K562 (cell line): Measurements from ENCODE around the gene HP1BP3. TPM values are rescaled to one million over a fixed set of nuclear protein-coding genes. Genes with fewer than 3 reads are reported as not detected.
A peak's percentile ranks its signal among the peaks of the same experiment; 100 is the strongest.

ENCODE experiments used
- DPF2 ChIP-seq: fragments of 450-650 bp; IDR thresholded peaks from 2 replicates; pipeline ENCODE4 v1.6.1; 2016
- HDAC1 ChIP-seq, 2 experiments: fragments of 450-650 bp; IDR thresholded peaks; 2 replicates each; pipeline ENCODE4 v1.6.1; 2016 to 2017; ENCODE audit warnings: inconsistent platforms in 1 of 2, mild to moderate bottlenecking in 1 of 2, moderate library complexity in 1 of 2
- MXI1 ChIP-seq: IDR thresholded peaks from 2 replicates; pipeline ENCODE4 v1.6.1; 2011; ENCODE audit warnings: low read depth, mild to moderate bottlenecking, improper control_type of control experiment, low read length
- MYC ChIP-seq, 2 experiments: fragments of 250-450 bp in 1 of 2; sonication (Bioruptor Pico) in 1 of 2; IDR thresholded peaks; 2 replicates each; pipeline versions ENCODE4 v1.5.1 to v1.6.1; 2012 to 2021; ENCODE audit warnings: low read depth in 2 of 2, borderline replicate concordance in 1 of 2, improper control_type of control experiment in 1 of 2, low read length in 1 of 2, mild to moderate bottlenecking in 1 of 2, moderate library complexity in 1 of 2
- SETDB1 ChIP-seq: IDR thresholded peaks from one replicate; pipeline ENCODE4 v1.6.1; 2012; ENCODE audit warnings: low read length, control low read depth, inconsistent platforms
- polyA plus RNA-seq, 8 experiments: library from polyadenylated mRNA; depleted of rRNA in 4 of 8; stranded (reverse) in 5 of 8; unstranded in 3 of 8; fragments of >200 nt; fragmentation: Nextera tagmentation in 2 of 8; fragmentation: Illumina TruSeq in 1 of 8; extraction: Ambion mirVana in 2 of 8; extraction: Trizol in 1 of 8; gene quantifications; 2 replicates each; pipeline versions ENCODE4 v1.2.1 to v1.2.3, GENCODE V29; 2011 to 2014; ENCODE audit warnings: inconsistent platforms in 1 of 8, missing spikeins in 1 of 8
- total RNA-seq, 7 experiments: library from RNA; depleted of rRNA in 6 of 7; stranded (reverse); fragments of >200 nt in 6 of 7; fragmentation: Illumina TruSeq in 2 of 7; extraction: Trizol in 2 of 7; gene quantifications; 2 replicates each; pipeline versions ENCODE4 v1.2.1 to v1.2.3, GENCODE V29; 2011 to 2021; ENCODE audit warnings: low replicate concordance in 1 of 7
- TF ChIP-seq, protein P1 (sequence below): sonication (generic); IDR thresholded peaks from 2 replicates; pipeline ENCODE4 v1.6.1; 2016
- TF ChIP-seq, protein P2 (sequence below), 2 experiments: fragments of 450-650 bp in 1 of 2; IDR thresholded peaks; 2 replicates each; pipeline ENCODE4 v1.6.1; 2011 to 2017; ENCODE audit warnings: low read depth in 2 of 2, antibody characterized with exemption in 1 of 2, borderline replicate concordance in 1 of 2, low read length in 1 of 2, mild to moderate bottlenecking in 1 of 2, mixed read lengths in 1 of 2; ENCODE audit not compliant: control insufficient read depth in 1 of 2
- TF ChIP-seq, protein P3 (sequence below): fragments of 450-650 bp; IDR thresholded peaks from 2 replicates; pipeline ENCODE4 v1.6.1; 2017; ENCODE audit warnings: antibody characterized with exemption, mild to moderate bottlenecking
- TF ChIP-seq, protein P4 (sequence below), 3 experiments: fragments of 200-800 bp in 1 of 3; fragments of 250-450 bp in 1 of 3; fragments of 450-650 bp in 1 of 3; sonication (Bioruptor Pico) in 1 of 3; sonication (Bioruptor generic) in 1 of 3; formaldehyde crosslinking in 1 of 3; IDR thresholded peaks; 2 replicates each; pipeline versions ENCODE4 v1.6.1 to v1.8.0; 2016 to 2022; ENCODE audit warnings: mild to moderate bottlenecking in 2 of 3, missing genetic modification characterization in 2 of 3, missing compliant biosample characterization in 1 of 3, moderate library complexity in 1 of 3
- TF ChIP-seq, protein P5 (sequence below): fragments of 200-800 bp; sonication (Bioruptor generic); IDR thresholded peaks from 2 replicates; pipeline ENCODE4 v1.6.1; 2017; ENCODE audit warnings: missing genetic modification characterization, missing compliant biosample characterization

The HP1BP3 gene
- total and polyA plus RNA-seq, 9 of the 15 experiments (the other 6 are each of a cell fraction or from before 2014, with no cell fraction given) = 57.3 to 513 (median 240) TPM

DNA sequence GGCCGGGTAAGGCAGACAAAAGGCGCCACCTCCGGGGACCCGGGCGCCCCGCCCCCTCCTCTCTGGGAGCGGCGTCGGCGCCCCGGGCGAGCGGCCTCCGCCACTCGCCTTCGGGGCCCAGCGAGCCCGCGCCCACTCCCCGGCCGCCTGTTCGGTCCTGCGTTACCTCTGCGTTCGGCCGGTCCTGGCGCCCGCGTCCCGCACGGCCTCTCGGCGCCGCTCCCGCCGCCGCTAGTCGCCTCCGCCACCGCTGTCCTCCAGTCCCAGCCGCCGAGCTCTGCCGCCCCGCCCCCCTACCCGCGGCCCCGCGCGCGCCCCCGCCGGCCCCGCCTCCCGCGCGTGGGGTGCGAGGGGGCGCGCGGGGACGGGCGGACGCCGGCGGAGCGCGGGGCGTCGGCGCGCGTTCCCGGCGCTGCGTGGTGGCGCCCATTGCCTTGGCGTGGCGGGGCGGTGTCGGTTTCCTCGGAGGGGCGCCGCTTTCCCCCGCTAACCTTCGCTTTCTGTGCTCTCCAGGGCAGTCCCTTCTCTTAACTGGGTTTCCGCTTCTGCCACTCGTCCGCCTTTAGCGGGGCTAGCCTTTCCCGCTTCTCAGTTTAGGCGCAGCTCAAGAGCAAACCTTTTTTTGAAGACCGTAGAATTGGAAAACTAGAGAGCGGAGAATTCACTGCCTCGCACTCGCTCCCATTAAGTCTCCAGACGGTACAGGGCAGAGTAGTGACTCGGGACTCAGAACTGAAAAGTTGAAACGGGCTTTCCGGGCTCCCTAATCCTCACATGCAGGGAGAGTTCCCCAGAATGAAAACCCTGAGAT lies at the start of gene HP1BP3 (continued):
- TF ChIP-seq, protein P1, sequence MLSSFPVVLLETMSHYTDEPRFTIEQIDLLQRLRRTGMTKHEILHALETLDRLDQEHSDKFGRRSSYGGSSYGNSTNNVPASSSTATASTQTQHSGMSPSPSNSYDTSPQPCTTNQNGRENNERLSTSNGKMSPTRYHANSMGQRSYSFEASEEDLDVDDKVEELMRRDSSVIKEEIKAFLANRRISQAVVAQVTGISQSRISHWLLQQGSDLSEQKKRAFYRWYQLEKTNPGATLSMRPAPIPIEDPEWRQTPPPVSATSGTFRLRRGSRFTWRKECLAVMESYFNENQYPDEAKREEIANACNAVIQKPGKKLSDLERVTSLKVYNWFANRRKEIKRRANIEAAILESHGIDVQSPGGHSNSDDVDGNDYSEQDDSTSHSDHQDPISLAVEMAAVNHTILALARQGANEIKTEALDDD = no peak
- TF ChIP-seq DPF2 (no peak), SETDB1 (peak; percentile 15), HDAC1 (IDR thresholded peaks at IDR 0.05) (peak in 1 of 2 experiments; percentile 16; a peak in 1 of 4 replicates), MYC (IDR thresholded peaks at IDR 0.05; ENCODE audit: low read depth, low read length) (peak; percentile 73; the same call in 1 of the 2 replicates), MYC (CRISPR knock-in tag; IDR thresholded peaks at IDR 0.05; ENCODE audit: borderline replicate concordance, low read depth) (no peak), MXI1 (no peak)
- TF ChIP-seq, protein P2, sequence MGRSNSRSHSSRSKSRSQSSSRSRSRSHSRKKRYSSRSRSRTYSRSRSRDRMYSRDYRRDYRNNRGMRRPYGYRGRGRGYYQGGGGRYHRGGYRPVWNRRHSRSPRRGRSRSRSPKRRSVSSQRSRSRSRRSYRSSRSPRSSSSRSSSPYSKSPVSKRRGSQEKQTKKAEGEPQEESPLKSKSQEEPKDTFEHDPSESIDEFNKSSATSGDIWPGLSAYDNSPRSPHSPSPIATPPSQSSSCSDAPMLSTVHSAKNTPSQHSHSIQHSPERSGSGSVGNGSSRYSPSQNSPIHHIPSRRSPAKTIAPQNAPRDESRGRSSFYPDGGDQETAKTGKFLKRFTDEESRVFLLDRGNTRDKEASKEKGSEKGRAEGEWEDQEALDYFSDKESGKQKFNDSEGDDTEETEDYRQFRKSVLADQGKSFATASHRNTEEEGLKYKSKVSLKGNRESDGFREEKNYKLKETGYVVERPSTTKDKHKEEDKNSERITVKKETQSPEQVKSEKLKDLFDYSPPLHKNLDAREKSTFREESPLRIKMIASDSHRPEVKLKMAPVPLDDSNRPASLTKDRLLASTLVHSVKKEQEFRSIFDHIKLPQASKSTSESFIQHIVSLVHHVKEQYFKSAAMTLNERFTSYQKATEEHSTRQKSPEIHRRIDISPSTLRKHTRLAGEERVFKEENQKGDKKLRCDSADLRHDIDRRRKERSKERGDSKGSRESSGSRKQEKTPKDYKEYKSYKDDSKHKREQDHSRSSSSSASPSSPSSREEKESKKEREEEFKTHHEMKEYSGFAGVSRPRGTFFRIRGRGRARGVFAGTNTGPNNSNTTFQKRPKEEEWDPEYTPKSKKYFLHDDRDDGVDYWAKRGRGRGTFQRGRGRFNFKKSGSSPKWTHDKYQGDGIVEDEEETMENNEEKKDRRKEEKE (IDR thresholded peaks at IDR 0.05; ENCODE audit: borderline replicate concordance in 1 of 2, control insufficient read depth in 1 of 2, low read depth in 2 of 2, low read length in 1 of 2) = peak in 1 of 2 experiments; percentile 54; a peak in 1 of 4 replicates
- TF ChIP-seq, protein P3, sequence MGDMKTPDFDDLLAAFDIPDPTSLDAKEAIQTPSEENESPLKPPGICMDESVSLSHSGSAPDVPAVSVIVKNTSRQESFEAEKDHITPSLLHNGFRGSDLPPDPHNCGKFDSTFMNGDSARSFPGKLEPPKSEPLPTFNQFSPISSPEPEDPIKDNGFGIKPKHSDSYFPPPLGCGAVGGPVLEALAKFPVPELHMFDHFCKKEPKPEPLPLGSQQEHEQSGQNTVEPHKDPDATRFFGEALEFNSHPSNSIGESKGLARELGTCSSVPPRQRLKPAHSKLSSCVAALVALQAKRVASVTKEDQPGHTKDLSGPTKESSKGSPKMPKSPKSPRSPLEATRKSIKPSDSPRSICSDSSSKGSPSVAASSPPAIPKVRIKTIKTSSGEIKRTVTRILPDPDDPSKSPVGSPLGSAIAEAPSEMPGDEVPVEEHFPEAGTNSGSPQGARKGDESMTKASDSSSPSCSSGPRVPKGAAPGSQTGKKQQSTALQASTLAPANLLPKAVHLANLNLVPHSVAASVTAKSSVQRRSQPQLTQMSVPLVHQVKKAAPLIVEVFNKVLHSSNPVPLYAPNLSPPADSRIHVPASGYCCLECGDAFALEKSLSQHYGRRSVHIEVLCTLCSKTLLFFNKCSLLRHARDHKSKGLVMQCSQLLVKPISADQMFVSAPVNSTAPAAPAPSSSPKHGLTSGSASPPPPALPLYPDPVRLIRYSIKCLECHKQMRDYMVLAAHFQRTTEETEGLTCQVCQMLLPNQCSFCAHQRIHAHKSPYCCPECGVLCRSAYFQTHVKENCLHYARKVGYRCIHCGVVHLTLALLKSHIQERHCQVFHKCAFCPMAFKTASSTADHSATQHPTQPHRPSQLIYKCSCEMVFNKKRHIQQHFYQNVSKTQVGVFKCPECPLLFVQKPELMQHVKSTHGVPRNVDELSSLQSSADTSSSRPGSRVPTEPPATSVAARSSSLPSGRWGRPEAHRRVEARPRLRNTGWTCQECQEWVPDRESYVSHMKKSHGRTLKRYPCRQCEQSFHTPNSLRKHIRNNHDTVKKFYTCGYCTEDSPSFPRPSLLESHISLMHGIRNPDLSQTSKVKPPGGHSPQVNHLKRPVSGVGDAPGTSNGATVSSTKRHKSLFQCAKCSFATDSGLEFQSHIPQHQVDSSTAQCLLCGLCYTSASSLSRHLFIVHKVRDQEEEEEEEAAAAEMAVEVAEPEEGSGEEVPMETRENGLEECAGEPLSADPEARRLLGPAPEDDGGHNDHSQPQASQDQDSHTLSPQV = 0 out of 2 replicates have a peak, but pooled peaks have one; percentile 59
- TF ChIP-seq, protein P4, sequence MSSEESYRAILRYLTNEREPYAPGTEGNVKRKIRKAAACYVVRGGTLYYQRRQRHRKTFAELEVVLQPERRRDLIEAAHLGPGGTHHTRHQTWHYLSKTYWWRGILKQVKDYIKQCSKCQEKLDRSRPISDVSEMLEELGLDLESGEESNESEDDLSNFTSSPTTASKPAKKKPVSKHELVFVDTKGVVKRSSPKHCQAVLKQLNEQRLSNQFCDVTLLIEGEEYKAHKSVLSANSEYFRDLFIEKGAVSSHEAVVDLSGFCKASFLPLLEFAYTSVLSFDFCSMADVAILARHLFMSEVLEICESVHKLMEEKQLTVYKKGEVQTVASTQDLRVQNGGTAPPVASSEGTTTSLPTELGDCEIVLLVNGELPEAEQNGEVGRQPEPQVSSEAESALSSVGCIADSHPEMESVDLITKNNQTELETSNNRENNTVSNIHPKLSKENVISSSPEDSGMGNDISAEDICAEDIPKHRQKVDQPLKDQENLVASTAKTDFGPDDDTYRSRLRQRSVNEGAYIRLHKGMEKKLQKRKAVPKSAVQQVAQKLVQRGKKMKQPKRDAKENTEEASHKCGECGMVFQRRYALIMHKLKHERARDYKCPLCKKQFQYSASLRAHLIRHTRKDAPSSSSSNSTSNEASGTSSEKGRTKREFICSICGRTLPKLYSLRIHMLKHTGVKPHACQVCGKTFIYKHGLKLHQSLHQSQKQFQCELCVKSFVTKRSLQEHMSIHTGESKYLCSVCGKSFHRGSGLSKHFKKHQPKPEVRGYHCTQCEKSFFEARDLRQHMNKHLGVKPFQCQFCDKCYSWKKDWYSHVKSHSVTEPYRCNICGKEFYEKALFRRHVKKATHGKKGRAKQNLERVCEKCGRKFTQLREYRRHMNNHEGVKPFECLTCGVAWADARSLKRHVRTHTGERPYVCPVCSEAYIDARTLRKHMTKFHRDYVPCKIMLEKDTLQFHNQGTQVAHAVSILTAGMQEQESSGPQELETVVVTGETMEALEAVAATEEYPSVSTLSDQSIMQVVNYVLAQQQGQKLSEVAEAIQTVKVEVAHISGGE (CRISPR knock-in tag; IDR thresholded peaks at IDR 0.05) = peak in 1 of 3 experiments; percentile 86; a peak in 1 of 6 replicates
- TF ChIP-seq, protein P5, sequence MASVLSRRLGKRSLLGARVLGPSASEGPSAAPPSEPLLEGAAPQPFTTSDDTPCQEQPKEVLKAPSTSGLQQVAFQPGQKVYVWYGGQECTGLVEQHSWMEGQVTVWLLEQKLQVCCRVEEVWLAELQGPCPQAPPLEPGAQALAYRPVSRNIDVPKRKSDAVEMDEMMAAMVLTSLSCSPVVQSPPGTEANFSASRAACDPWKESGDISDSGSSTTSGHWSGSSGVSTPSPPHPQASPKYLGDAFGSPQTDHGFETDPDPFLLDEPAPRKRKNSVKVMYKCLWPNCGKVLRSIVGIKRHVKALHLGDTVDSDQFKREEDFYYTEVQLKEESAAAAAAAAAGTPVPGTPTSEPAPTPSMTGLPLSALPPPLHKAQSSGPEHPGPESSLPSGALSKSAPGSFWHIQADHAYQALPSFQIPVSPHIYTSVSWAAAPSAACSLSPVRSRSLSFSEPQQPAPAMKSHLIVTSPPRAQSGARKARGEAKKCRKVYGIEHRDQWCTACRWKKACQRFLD = peak; percentile 98
